Measurements from ENCODE around the gene MGMT. TPM values are rescaled to one million over a fixed set of nuclear protein-coding genes. Genes with fewer than 3 reads are reported as not detected.

MGMT gene
- total and polyA plus RNA-seq, 2 donors (not counting 3 experiments of a cell fraction or from before 2014, with no cell fraction given), result 15.0 to 15.2 TPM

- H3K4me2 ChIP-seq (ENCODE audit: insufficient read depth, low read length), result no peak overlapping the region
- no peaks in the 10 kb centered on the region for H3K4me1 ChIP-seq (ENCODE audit: control insufficient read depth, extremely low read depth, insufficient read depth, low read length)
- dilution Hi-C loops (cut with MboI; ENCODE audit: extremely low pct_ligation_motif_present, low sequenced_read_pairs), result no loop called here
- H4K20me1 ChIP-seq (replicated peaks; ENCODE audit: control insufficient read depth, extremely low read depth, insufficient read depth, low read length), result no peaks in the 10 kb centered on the region
- H3K27ac ChIP-seq (ENCODE audit: insufficient read depth, low read depth, low read length), result no peak overlapping the region
- H3K9me3 ChIP-seq (replicated peaks; ENCODE audit: control insufficient read depth, insufficient read depth, low read length), result peaks cover 3% of the 10 kb centered on the region
- TF ChIP-seq FOS (IDR thresholded peaks at IDR 0.05; ENCODE audit: borderline replicate concordance, insufficient read depth, low read length) (no peak), JUN (IDR thresholded peaks at IDR 0.05; ENCODE audit: borderline replicate concordance, insufficient read depth, insufficient read length, low read depth) (no peak), GATA2 (IDR thresholded peaks at IDR 0.05; ENCODE audit: insufficient read depth, insufficient read length, low read depth, low read length) (no peak), MYC (IDR thresholded peaks at IDR 0.05; ENCODE audit: low read depth, low read length) (no peak), POLR2AphosphoS5 (IDR thresholded peaks at IDR 0.05; ENCODE audit: insufficient read depth, low read depth, low read length) (no peak), EZH2 (IDR thresholded peaks at IDR 0.05; ENCODE audit: borderline replicate concordance, low read depth, low read length, severe bottlenecking) (no peak), POLR2A (IDR thresholded peaks at IDR 0.05; ENCODE audit: low read depth, low read length) (no peak), MAX (IDR thresholded peaks at IDR 0.05; ENCODE audit: insufficient read depth, insufficient read length) (no peak)
- TF ChIP-seq, protein P1, sequence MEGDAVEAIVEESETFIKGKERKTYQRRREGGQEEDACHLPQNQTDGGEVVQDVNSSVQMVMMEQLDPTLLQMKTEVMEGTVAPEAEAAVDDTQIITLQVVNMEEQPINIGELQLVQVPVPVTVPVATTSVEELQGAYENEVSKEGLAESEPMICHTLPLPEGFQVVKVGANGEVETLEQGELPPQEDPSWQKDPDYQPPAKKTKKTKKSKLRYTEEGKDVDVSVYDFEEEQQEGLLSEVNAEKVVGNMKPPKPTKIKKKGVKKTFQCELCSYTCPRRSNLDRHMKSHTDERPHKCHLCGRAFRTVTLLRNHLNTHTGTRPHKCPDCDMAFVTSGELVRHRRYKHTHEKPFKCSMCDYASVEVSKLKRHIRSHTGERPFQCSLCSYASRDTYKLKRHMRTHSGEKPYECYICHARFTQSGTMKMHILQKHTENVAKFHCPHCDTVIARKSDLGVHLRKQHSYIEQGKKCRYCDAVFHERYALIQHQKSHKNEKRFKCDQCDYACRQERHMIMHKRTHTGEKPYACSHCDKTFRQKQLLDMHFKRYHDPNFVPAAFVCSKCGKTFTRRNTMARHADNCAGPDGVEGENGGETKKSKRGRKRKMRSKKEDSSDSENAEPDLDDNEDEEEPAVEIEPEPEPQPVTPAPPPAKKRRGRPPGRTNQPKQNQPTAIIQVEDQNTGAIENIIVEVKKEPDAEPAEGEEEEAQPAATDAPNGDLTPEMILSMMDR (IDR thresholded peaks at IDR 0.05; ENCODE audit: extremely low read depth in 1 of 2, insufficient read depth in 1 of 2, low read depth in 1 of 2, low read length in 2 of 2), result no peak
- H3K9me1 ChIP-seq (replicated peaks; ENCODE audit: control insufficient read depth, extremely low read depth, insufficient read depth, low read length), result no peaks in the 10 kb centered on the region
- H3K36me3 ChIP-seq (ENCODE audit: control insufficient read depth in 2 of 2, extremely low read depth in 1 of 2, insufficient read depth in 2 of 2, low read length in 2 of 2), result no peaks in the 10 kb centered on the region
- no peaks in the 10 kb centered on the region for H3K27me3 ChIP-seq (ENCODE audit: control insufficient read depth in 2 of 2, insufficient read depth in 2 of 2, low read length in 2 of 2)
- no peak overlapping the region for H2AFZ ChIP-seq (ENCODE audit: low read depth, low read length)
- CTCF ChIA-PET, result no interaction called here
- intact Hi-C loops (cut with micrococcal nuclease), result no loop called here
- H3K9ac ChIP-seq (replicated peaks; ENCODE audit: extremely low read depth, insufficient read depth, low read length), result no peak overlapping the region
- POLR2A ChIA-PET, result no interaction called here
- H3K79me2 ChIP-seq (ENCODE audit: control insufficient read depth, insufficient read depth, low read length), result no peaks in the 10 kb centered on the region
- H3K4me3 ChIP-seq (replicated peaks in 1 of 3; ENCODE audit: insufficient read depth in 1 of 3, low read depth in 1 of 3, low read length in 3 of 3), result no peak overlapping the region
- FAIRE-seq (no peak), DNase-seq (ENCODE audit: low read depth, low spot score) (no peak)
- no TSS peak for BruUV-seq (replicated peaks)
These were observed 319.2 kb downstream of the MGMT start for GRCh38 chr10:129786216-129786615.
